Measurements from ENCODE around the gene ARHGAP32. TPM values are rescaled to one million over a fixed set of nuclear protein-coding genes. Genes with fewer than 3 reads are reported as not detected.

The ARHGAP32 gene
- total and polyA plus RNA-seq, 10 donors, result 0.53 to 17.0 (median 10.2) TPM

DNA sequence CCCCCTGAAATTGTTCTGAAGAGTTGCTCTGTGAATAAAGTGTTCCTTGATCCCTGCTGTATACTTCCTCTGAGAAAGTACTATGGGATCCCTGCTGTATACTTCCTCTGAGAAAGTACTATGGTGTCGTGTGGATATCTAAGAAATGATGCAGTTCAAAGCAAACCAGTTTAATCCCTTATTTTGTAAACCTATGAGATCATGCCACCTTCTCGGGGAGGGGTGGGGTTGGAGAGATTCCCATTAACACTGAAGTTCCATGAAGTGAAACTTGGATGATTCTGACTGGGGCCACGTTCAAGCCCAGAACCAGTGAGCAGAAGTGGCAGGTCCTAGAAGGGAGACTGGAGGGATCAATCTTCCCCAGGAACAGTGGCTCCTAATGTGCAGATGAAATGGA, 236.5 kb downstream of the ARHGAP32 start:
- no peak overlapping the region for H3K27ac ChIP-seq
- intact Hi-C loops (cut with DNase I; ENCODE audit: low total_unique reads), result loop anchor here (2.0 to 10.0 kb wide), 2 partner anchors 71 to 781 kb away; no protein-coding TSS in a partner anchor
- 62 to 92% (median 71%) methylated on average over 3 of the region's 3 CpGs for WGBS, 5 donors
- no peak for DNase-seq
- no peak overlapping the region for H3K4me3 ChIP-seq
- H3K27me3 ChIP-seq (replicated peaks in 1 of 7), result peaks cover 0 to 8% (median 0%) of the 10 kb centered on the region in 7 donors
- TF ChIP-seq, protein P1, sequence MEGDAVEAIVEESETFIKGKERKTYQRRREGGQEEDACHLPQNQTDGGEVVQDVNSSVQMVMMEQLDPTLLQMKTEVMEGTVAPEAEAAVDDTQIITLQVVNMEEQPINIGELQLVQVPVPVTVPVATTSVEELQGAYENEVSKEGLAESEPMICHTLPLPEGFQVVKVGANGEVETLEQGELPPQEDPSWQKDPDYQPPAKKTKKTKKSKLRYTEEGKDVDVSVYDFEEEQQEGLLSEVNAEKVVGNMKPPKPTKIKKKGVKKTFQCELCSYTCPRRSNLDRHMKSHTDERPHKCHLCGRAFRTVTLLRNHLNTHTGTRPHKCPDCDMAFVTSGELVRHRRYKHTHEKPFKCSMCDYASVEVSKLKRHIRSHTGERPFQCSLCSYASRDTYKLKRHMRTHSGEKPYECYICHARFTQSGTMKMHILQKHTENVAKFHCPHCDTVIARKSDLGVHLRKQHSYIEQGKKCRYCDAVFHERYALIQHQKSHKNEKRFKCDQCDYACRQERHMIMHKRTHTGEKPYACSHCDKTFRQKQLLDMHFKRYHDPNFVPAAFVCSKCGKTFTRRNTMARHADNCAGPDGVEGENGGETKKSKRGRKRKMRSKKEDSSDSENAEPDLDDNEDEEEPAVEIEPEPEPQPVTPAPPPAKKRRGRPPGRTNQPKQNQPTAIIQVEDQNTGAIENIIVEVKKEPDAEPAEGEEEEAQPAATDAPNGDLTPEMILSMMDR (IDR thresholded peaks at IDR 0.05 in 8 of 11, conservative IDR thresholded peaks at IDR 0.05 in 3 of 11), result no peak
- TF ChIP-seq POLR2A (IDR thresholded peaks at IDR 0.05) (no peak), POLR2AphosphoS5 (IDR thresholded peaks at IDR 0.05) (no peak)
- no peaks in the 10 kb centered on the region for H3K36me3 ChIP-seq
- H3K9me3 ChIP-seq, result no peaks in the 10 kb centered on the region
- peaks cover 0 to 8% (median 2%) of the 10 kb centered on the region in 6 donors for H3K4me1 ChIP-seq

DNA sequence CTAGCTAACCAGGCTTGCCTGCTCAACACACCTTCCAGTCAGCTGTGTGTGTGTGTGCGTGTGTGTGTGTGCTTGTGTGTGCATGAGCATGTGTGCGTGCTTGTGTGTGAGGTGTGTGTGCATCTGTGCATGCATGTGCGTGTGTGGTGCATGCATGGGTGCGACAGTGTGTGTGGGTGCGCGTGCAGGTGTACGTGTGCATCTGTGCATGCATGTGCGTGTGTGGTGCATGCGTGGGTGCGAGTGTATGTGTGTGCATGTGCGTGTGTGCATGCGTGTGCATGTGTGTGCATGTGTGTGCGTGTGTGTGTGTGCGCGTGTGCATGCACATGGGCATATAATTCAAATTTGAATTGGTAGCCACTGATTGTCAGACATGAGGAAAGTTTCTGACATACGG, 239.0 kb downstream of the ARHGAP32 start:
- intact Hi-C loops (cut with DNase I; ENCODE audit: low total_unique reads), result loop anchor here (10.0 kb wide), 1 partner anchor 778 kb away; no protein-coding TSS in a partner anchor
- Histone ChIP-seq H3K27me3 (replicated peaks in 1 of 7) (peaks cover 0 to 8% (median 0%) of the 10 kb centered on the region in 7 donors), H3K4me3 (no peak overlapping the region), H3K27ac (no peak overlapping the region), H3K9me3 (no peaks in the 10 kb centered on the region), H3K4me1 (peaks cover 0 to 8% (median 2%) of the 10 kb centered on the region in 6 donors), H3K36me3 (no peaks in the 10 kb centered on the region)
- TF ChIP-seq, protein P1 (IDR thresholded peaks at IDR 0.05 in 8 of 11, conservative IDR thresholded peaks at IDR 0.05 in 3 of 11), result no peak
- no peak for TF ChIP-seq POLR2A (IDR thresholded peaks at IDR 0.05)
- TF ChIP-seq POLR2AphosphoS5 (IDR thresholded peaks at IDR 0.05), result no peak
- 89 to 97% (median 92%) methylated on average over 16 of the region's 16 CpGs for WGBS, 5 donors
- no peak for DNase-seq

DNA sequence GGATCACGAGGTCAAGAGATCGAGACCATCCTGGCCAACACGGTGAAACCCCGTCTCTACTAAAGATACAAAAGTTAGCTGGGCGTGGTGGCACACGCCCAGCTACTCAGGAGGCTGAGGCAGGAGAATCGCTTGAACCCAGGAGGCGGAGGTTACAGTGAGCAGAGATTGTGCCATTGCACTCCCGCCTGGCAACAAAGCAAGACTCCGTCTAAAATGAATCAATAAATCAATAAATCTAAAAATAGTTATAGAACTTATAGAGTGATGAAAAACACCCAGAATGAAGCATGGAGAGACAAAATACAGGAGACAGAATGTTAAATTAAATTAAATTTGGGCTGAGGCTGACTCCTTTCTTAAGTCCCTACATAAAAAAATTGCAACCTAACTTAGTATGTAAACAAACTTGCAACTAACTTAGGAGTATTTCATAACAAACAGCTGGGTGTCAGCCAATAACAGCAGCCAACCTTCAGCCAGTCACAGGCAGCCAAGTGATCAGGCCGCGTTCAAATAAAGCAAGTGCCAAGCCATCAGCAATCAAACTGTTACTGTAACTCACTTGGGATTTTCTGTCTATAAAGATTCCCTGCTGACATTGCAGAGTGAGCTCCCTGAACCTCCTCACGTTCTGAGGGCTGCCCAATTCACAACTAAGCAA, 242.2 kb downstream of the ARHGAP32 start:
- Histone ChIP-seq H3K4me3 (no peak overlapping the region), H3K9me3 (no peaks in the 10 kb centered on the region), H3K27ac (no peak overlapping the region), H3K36me3 (no peaks in the 10 kb centered on the region), H3K4me1 (no peaks in the 10 kb centered on the region), H3K27me3 (replicated peaks in 1 of 7) (no peaks in the 10 kb centered on the region)
- WGBS, 5 donors, result 84 to 88% (median 86%) methylated on average over 13 of the region's 13 CpGs
- DNase-seq, result no peak
- TF ChIP-seq POLR2AphosphoS5 (IDR thresholded peaks at IDR 0.05) (no peak), POLR2A (IDR thresholded peaks at IDR 0.05) (no peak)
- TF ChIP-seq, protein P1 (IDR thresholded peaks at IDR 0.05 in 8 of 11, conservative IDR thresholded peaks at IDR 0.05 in 3 of 11), result no peak
- intact Hi-C loops (cut with DNase I; ENCODE audit: low total_unique reads), result loop anchor here (10.0 kb wide), 1 partner anchor 775 kb away; no protein-coding TSS in a partner anchor

DNA sequence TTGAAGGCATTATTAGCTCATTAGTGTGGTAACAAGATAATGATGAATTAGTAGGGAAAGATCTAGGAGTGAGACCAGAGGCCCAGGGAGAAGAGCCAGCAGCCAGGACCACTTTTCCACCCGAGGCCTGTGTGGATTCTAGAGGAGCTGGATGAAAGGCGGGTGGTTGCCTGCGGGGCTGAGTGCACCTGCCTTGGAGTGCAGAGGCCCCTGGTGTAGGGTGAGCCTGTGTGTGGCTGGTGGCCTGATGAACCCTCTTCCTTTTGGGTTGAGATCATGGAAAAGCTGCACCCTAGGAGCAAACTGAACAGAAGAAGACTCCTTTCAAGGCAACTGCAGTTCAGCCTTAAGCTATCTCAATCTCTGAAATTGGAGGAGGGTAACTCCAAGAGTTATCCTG, 243.5 kb downstream of the ARHGAP32 start:
- Histone ChIP-seq H3K4me1 (no peaks in the 10 kb centered on the region), H3K4me3 (no peak overlapping the region), H3K9me3 (no peaks in the 10 kb centered on the region), H3K27me3 (replicated peaks in 1 of 7) (peaks cover 0 to 3% (median 0%) of the 10 kb centered on the region in 7 donors), H3K36me3 (no peaks in the 10 kb centered on the region), H3K27ac (no peak overlapping the region)
- 28 to 53% (median 33%) methylated on average over 3 of the region's 3 CpGs for WGBS, 5 donors
- TF ChIP-seq POLR2AphosphoS5 (IDR thresholded peaks at IDR 0.05), result no peak
- no peak for TF ChIP-seq POLR2A (IDR thresholded peaks at IDR 0.05)
- TF ChIP-seq, protein P1 (IDR thresholded peaks at IDR 0.05 in 8 of 11, conservative IDR thresholded peaks at IDR 0.05 in 3 of 11), result peak in 4 of 11 experiments; percentile 33 to 43 (median 38)
- DNase-seq, result no peak
- intact Hi-C loops (cut with DNase I; ENCODE audit: low total_unique reads), result no loop called here

Data from spleen (tissue), 11 donors.